Thyroid gland (tissue), 4 donors: ENCODE measurements around the gene SLC6A6.

Experiments
- CTCF ChIP-seq, 6 experiments: fragments of 200-600 bp in 3 of 6; fragments of 450-650 bp in 3 of 6; sonication (generic) in 3 of 6; IDR thresholded peaks; one replicate each; pipeline ENCODE4 v1.5.1; 2016 to 2019; ENCODE audit warnings: antibody characterized with exemption in 6 of 6, mild to moderate bottlenecking in 2 of 6, inconsistent platforms in 1 of 6, moderate library complexity in 1 of 6
- POLR2A ChIP-seq, 2 donors: fragments of 450-650 bp; IDR thresholded peaks; one replicate each; pipeline ENCODE4 v1.6.1; 2017; ENCODE audit warnings: antibody characterized with exemption in 2 of 2, mild to moderate bottlenecking in 2 of 2, moderate library complexity in 1 of 2

GRCh38 chr3:14414846-14415464 is 12.5 kb downstream of the SLC6A6 start:
- no peak for TF ChIP-seq CTCF (IDR thresholded peaks at IDR 0.05)
- no peak for TF ChIP-seq POLR2A (IDR thresholded peaks at IDR 0.05)
